HFFc6 (cell line): ENCODE results near the gene TMSB4X. TPM values are rescaled to one million over a fixed set of nuclear protein-coding genes. Genes with fewer than 3 reads are reported as not detected.

Source experiments
- DNase-seq: peaks from one replicate; pipeline ENCODE4 v3.0.0-alpha.2; 2018
- H3K27ac Mint-ChIP-seq: 2 replicates; pipeline ENCODE4 v1.8.0; 2020; ENCODE audit warnings: mild to moderate bottlenecking, mixed read lengths
- H3K27me3 Mint-ChIP-seq: 2 replicates; pipeline ENCODE4 v1.8.0; 2021; ENCODE audit warnings: mild to moderate bottlenecking, moderate library complexity, mixed read lengths; ENCODE audit not compliant: insufficient read depth
- H3K36me3 Mint-ChIP-seq: 2 replicates; pipeline ENCODE4 v1.8.0; 2021; ENCODE audit warnings: low read depth, mixed read lengths
- H3K4me1 Mint-ChIP-seq: 2 replicates; pipeline ENCODE4 v1.8.0; 2020; ENCODE audit warnings: low read depth, mixed read lengths
- H3K4me3 Mint-ChIP-seq: 2 replicates; pipeline ENCODE4 v1.8.0; 2020; ENCODE audit warnings: mild to moderate bottlenecking, moderate library complexity, mixed read lengths
- H3K9me3 Mint-ChIP-seq: 2 replicates; pipeline ENCODE4 v1.8.0; 2020; ENCODE audit warnings: mild to moderate bottlenecking, mixed read lengths
- total RNA-seq, 6 experiments: library from RNA; stranded (reverse); fragmentation: NEBNext Ultra II Directional; extraction: Animal tissue kit (Norgen Biotek cat#: 25700); gene quantifications; 2 replicates in 1 of 6; 3 replicates in 5 of 6; pipeline ENCODE4 v1.2.3, GENCODE V29; 2021
- TF ChIP-seq, protein P1 (sequence below): fragments of 200-600 bp; sonication (generic); IDR thresholded peaks from 2 replicates; pipeline ENCODE4 v1.5.0; 2021; ENCODE audit warnings: antibody characterized with exemption, mild to moderate bottlenecking

The TMSB4X gene
- total RNA-seq, 6 experiments from 2014 or later, result 2,364 to 3,067 (median 2,845) TPM

DNA sequence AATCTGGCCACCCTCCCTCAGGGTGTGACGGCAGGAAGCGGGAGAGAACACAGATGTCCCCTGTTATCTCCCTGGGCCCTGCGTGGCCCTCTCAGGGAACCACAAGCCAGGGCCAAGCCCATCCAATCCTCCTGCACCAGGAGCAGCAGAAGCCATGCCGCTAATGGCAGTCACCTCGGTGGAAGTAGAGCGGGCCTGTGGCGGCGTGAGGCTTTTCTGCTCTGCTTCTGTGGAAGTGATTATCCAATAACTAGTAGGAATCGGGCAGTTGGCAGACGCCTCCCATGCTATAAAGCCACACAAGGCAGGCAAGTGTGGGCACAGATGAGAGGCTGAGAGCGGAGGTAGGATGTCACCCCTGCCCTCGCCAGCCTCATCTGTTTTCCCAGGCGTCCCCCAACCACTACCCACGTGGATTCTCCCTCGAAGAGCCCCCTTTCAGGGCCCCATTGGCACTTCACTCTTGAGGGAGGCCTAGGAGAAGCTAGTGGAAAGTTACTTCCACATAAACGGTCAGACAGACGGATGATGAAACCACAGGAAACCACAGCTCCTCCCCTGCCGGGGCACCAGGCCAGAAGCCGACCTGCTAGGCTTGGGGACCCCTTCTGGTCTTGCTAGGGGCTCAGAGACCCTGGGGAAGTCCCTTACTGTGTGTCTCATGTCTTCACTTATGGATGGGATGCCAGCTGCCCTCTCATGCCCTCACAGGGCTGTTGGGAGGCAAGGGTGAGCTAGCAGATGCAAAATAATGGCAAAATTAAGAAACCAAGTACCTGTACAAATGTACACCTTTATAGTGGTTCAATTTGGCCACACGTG, 18.8 kb upstream of the TMSB4X start:
- TF ChIP-seq, protein P1, sequence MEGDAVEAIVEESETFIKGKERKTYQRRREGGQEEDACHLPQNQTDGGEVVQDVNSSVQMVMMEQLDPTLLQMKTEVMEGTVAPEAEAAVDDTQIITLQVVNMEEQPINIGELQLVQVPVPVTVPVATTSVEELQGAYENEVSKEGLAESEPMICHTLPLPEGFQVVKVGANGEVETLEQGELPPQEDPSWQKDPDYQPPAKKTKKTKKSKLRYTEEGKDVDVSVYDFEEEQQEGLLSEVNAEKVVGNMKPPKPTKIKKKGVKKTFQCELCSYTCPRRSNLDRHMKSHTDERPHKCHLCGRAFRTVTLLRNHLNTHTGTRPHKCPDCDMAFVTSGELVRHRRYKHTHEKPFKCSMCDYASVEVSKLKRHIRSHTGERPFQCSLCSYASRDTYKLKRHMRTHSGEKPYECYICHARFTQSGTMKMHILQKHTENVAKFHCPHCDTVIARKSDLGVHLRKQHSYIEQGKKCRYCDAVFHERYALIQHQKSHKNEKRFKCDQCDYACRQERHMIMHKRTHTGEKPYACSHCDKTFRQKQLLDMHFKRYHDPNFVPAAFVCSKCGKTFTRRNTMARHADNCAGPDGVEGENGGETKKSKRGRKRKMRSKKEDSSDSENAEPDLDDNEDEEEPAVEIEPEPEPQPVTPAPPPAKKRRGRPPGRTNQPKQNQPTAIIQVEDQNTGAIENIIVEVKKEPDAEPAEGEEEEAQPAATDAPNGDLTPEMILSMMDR, result no peak
- no peak overlapping the region for H3K4me3 Mint-ChIP-seq
- H3K36me3 Mint-ChIP-seq, result no peaks in the 10 kb centered on the region
- no peaks in the 10 kb centered on the region for H3K9me3 Mint-ChIP-seq
- peak overlapping the region; percentile 88 for H3K27ac Mint-ChIP-seq
- DNase-seq, result peak; percentile 31
- H3K4me1 Mint-ChIP-seq, result peaks cover 27% of the 10 kb centered on the region
- H3K27me3 Mint-ChIP-seq, result no peaks in the 10 kb centered on the region

DNA sequence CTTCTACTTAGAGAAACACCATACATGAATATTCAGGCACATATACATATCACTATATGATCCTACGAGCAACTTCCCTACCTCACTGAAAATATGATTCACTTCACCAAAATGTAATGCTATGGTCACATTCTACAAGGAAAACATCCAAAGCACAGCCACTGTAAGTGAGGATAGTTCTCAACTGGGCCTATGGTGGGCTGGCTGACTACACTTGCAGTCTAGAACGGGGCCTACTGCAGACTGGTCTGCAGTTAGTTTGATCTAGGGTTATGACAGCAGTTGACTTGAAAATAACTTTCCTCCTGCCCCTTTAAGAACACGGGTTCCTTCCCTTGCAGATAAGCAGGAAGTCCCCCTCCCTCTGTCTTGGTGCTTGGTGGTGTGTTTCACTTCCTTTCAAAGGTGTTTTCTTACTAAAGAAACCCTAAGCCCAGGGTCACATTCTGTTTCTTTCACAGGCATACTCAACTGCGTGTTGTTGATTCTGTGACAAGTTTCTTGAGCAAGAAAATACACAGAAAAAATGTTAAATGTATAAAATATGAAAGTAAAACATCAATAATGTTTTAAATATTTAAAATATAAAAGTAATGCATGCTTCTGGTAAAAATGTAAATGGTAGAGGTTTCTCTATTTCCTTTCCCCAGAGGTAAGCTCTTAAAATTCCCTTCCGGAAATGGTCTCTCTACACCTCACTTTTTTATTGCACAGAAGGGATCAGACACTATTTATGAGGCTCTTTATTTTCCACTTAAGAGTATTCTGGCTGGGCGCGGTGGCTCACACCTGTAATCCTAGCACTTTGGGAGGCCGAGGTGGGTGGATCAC, 18.0 kb upstream of the TMSB4X start:
- TF ChIP-seq, protein P1, result no peak
- peak; percentile 11 for DNase-seq
- H3K4me3 Mint-ChIP-seq, result peak overlapping the region; percentile 22; the same call in 1 of the 2 replicates
- no peaks in the 10 kb centered on the region for H3K36me3 Mint-ChIP-seq
- H3K27me3 Mint-ChIP-seq, result no peaks in the 10 kb centered on the region
- no peaks in the 10 kb centered on the region for H3K9me3 Mint-ChIP-seq
- peaks cover 35% of the 10 kb centered on the region for H3K4me1 Mint-ChIP-seq
- H3K27ac Mint-ChIP-seq, result peak overlapping the region; percentile 88

DNA sequence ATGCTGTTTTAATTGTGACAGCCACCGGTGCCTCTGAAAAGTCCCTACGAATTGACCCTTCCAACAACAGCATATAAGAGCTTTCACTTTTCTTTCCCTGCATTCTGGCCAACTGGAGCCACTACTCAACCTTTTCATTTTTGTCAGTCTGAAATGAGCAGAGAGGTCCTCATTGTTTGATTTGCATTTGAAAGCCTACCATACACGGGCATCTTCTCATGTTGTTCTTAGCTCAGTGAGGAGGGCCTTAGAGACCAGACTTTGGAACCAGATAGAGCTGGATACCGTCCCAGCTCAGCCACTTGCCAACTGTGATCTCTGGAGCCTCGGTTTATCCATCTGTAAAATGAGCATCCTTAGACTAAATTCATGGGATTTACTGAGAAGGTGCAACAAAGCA, 16.9 kb upstream of the TMSB4X start:
- H3K9me3 Mint-ChIP-seq, result no peaks in the 10 kb centered on the region
- H3K27me3 Mint-ChIP-seq, result no peaks in the 10 kb centered on the region
- no peaks in the 10 kb centered on the region for H3K36me3 Mint-ChIP-seq
- H3K4me3 Mint-ChIP-seq, result no peak overlapping the region
- DNase-seq, result no peak
- H3K27ac Mint-ChIP-seq, result no peak overlapping the region
- H3K4me1 Mint-ChIP-seq, result peaks cover 36% of the 10 kb centered on the region
- TF ChIP-seq, protein P1, result no peak

DNA sequence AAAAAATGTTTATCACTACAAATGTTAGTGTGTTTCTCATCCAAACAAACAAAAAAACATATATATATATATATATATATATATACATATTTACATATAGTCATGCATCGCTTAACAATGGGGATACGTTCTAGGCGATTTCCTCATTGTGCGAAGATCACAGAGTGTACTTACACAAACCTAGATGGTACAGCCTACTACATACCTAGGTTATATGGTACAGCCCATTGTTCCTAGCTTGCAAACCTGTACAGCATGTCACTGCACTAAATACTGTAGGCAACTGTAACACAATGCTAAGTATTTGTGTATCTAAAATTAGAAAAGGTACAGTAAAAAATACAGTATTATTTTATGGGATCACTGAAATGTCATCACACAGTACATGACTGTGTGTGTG, 16.4 kb upstream of the TMSB4X start:
- no peaks in the 10 kb centered on the region for H3K27me3 Mint-ChIP-seq
- no peak for DNase-seq
- H3K4me3 Mint-ChIP-seq, result no peak overlapping the region
- no peaks in the 10 kb centered on the region for H3K9me3 Mint-ChIP-seq
- no peaks in the 10 kb centered on the region for H3K36me3 Mint-ChIP-seq
- H3K27ac Mint-ChIP-seq, result no peak overlapping the region
- H3K4me1 Mint-ChIP-seq, result peaks cover 36% of the 10 kb centered on the region
- TF ChIP-seq, protein P1, result no peak

DNA sequence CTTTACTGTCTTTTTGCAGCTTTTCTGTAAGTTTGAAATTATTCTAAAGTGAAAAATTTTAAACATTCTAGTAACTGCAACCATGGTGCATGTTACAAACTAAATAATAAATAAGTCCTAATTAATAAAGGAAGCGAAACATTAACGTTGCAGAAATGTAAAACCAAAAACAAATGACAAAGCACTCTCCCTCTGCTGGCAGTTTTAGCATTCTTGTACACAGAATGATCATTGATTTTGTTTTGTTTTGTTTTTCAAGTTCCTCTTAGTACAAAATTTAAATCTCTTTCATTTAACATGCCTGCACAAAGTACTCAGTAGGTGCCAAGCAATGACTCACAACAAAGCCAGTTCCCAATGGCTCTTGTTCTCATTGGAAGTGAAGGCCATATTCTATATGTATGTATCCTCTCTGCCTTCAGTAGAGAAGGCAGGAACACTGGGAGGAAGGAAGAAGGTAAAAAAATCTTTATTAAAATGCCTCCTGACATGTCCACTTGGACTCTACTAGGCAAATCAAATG, 13.7 kb upstream of the TMSB4X start:
- Mint-ChIP-seq H3K9me3 (no peaks in the 10 kb centered on the region), H3K27me3 (no peaks in the 10 kb centered on the region), H3K4me1 (peaks cover 37% of the 10 kb centered on the region), H3K4me3 (no peak overlapping the region), H3K36me3 (no peaks in the 10 kb centered on the region), H3K27ac (no peak overlapping the region)
- TF ChIP-seq, protein P1, result no peak
- no peak for DNase-seq
